ENCODE measurements around the gene PLOD1.
"Not testable (repeated sequence)": the region's sequence is repeated elsewhere in the genome, so short reads cannot be mapped to it uniquely, and the experiment has no call there.

Gene PLOD1

DNA sequence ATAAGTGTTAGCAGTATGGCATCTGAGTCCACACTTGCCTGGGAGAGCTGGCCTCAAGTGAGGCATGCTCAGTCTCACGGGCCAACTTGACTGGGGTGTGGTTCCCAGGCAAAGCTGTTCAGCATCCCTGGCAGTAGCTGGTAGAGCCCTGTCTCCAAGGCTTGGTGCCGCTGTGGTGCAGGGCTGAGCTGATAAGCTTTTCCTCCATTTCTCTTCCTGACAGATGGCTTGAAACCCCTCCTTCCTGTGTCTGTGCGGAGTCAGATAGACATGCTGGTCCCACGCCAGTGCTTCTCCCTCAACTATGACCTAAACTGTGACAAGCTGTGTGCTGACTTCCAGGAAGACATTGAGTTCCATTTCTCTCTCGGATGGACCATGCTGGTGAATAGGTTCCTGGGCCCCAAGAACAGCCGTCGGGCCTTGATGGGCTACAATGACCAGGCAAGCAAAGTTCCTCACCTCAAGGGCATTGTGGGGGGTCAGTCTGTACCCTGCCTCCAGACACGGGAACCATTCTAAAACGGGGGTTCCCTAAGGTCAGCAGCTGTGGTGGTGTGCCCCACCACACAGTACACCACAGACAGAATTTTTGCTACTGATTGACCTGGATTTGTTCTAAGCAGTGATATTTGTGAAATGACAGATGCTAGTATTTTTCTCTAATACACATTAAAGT, 71.1 kb downstream of the PLOD1 start:
- DNase-seq (ENCODE audit: low read depth, low spot score) = no peak

DNA sequence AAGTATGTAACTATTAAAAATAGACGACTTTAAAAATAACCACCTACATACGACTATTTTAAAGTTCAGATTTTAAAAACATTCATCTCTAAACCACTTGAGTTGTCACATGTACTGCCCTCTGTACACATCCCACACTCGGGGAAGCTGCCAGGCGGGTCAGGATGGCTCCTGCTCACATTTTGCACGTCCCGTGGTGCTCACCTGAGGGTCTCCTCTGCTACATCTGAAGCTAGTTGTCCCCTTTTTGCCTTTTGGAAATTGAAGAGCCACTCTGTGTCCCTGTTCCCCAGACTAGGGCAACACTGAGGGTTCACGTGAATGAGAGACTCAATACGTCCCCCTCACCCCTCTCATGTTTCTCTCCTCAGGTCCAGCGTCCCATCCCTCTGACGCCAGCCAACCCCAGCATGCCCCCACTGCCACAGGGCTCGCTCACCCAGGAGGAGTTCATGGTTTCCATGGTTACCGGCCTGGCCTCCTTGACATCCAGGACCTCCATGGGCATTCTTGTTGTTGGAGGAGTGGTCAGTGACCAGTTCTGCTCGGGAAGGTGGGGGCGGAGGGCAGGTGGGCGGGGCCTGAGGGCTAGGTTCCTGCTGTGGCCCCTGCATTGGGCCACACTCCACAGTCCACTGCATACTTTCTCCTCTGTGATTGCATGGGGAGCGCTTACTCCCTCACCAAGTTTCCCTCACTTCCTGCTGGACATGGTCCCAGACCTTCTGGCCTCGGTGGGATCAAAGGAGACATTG, 71.8 kb downstream of the PLOD1 start:
- DNase-seq (ENCODE audit: low read depth, low spot score) = no peak

DNA sequence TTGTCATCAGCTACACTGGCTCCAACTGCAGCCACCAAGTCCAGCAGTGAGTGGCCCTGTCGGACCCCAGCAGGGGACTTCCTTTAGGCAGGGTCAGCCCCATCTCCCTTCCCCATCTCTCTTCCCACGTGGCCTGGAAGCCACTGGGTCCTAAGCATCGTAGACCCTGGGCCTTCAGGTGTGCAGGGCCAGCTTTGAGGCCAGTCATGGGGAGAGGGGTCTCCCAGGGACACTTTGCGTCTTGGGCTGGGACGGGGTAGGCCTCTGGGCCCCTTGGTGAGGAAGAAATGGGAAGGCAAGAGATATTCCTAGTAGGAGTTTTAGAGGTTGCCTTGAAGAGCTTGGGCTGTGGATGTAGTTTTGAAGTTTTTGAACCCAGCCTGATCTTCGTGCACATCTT, 72.7 kb downstream of the PLOD1 start:
- no peak for DNase-seq (ENCODE audit: low read depth, low spot score)

DNA sequence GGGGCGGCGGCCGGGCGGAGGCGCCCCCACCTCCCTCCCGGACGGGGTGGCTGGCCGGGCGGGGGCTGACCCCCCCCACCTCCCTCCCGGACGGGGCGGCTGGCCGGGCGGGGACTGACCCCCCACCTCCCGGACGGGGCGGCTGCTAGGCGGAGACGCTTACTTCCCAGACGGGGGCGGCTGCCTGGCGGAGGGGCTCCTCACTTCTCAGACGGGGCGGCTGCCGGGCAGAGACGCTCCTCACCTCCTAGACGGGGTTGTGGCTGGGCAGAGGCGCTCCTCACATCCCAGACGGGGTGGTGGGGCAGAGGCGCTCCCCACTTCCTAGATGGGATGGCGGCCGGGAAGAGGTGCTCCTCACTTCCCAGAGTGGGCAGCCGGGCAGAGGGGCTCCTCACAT, 73.8 kb downstream of the PLOD1 start:
- not testable (repeated sequence) for DNase-seq (ENCODE audit: low read depth, low spot score)

DNA sequence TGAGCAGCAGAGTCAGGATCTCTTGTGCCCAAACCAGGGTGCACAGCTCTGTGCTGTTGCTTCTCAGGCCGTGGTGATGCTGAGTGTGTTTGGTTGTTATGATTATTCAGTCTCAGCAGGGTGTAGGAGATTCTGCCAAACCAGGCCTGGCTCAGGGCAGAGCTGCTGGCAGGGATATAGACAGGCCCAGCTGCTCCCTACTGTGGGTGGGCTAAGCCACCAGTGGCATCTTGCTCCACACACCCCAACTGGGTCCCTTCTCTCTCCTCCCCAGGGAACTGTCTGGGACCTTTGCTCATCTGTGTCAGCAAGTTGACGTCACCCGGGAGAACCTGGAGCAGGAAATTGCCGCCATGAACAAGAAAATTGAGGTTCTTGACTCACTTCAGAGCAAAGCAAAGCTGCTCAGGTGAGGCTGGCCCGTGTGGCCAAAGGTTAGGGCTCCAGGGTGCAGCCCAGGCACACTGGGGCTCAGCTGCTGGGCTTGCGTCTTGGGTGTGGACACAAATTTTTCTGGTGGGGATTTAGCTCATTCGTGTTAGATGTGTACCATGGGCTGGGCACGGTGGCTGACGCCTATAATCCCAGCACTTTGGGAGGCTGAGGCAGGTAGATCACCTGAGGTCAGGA, 74.9 kb downstream of the PLOD1 start:
- DNase-seq (ENCODE audit: low read depth, low spot score) = no peak

DNA sequence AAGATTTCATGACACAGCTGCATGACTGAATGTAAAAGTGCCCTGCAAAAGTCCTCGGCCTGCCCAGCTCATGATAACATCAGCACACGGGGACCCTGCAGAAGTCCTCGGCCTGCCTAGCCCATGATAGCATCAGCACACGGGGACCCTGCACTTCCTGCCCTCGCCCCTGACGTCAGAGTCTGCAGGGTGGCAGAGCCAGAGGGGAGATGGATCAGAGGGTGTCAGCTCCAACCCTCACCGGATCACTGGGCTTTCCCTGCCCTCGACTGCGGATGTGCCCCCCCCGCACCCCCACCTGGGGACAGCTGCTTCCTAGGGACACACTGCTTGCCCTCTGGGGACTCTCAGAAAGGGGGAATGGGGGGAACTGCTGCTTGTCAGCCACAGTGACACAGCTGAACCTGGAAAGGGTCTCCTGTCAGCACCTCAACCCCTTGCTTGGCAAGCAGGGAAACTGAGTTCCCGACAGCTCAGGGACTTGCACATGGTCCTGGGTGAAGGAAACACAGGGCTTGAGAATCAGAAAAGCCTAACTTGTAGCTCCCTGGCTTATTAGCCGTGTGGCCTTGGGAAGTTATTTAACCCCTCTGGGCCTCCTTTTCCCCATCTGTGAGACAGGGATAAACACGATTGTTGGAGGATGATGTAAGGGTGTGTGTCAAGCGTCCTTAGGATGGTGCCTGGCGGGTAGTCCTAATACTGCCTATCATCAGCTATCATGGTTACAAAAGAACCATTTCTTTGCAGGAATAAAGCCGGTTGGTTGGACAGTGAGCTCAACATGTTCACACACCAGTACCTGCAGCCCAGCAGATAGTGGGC, 76.4 kb downstream of the PLOD1 start:
- no peak for DNase-seq (ENCODE audit: low read depth, low spot score)

DNA sequence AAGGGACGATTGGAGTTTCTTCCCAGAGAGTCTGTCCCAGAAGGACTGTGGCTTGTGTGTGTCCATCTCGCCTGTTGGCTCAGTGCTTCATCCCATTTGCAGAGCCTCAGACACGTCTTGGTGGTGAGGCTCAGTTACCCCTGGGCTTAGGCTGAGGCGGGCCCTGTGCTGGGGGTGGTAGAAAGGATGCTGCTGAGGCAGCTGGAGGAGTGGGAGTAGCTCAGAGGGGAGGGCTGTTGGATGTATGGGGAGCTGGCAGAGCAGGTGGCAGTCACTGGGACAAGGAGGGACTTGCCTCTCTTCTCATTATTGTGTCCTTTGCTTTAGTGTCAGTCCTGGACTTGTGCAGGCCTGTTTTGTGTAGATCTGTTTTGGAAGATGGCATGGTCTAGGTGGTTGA, 77.5 kb downstream of the PLOD1 start:
- DNase-seq (ENCODE audit: low read depth, low spot score) = no peak

DNA sequence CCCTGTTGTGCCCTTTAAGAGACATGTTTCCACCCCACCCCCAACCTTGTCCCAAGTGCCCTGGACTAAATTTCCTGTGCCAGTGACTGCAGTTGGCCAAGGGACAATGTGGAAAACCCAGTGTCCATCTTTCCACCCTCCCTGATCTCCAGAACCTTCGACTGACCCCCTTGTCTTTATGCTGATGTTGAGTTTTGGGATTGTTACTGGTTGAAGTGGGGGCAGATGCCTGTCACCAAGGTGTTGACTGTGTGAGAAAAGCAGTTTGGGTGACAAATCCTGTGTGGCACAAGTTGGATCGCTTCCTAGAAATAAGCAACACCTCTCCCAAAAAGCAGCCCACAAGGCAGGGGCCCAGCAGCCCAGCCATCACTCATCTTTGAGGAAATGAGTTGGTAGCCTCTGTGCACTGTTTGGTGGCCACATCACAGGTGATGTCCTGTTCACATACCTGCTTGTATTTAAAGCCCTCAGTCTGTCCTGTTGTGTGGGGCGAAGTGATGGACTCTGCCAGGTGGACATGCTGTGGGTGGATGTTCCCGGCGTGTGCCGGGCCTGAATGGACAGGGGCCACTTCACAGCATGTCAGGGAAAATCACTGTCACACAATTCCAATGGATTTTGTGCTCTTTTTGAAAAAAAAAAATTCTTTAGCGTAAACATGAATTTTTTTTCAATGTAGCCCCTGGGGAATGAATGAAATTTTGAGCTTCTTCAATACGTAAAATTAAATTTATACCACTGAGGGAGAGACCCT, 78.2 kb downstream of the PLOD1 start:
- DNase-seq (ENCODE audit: low read depth, low spot score) = no peak

DNA sequence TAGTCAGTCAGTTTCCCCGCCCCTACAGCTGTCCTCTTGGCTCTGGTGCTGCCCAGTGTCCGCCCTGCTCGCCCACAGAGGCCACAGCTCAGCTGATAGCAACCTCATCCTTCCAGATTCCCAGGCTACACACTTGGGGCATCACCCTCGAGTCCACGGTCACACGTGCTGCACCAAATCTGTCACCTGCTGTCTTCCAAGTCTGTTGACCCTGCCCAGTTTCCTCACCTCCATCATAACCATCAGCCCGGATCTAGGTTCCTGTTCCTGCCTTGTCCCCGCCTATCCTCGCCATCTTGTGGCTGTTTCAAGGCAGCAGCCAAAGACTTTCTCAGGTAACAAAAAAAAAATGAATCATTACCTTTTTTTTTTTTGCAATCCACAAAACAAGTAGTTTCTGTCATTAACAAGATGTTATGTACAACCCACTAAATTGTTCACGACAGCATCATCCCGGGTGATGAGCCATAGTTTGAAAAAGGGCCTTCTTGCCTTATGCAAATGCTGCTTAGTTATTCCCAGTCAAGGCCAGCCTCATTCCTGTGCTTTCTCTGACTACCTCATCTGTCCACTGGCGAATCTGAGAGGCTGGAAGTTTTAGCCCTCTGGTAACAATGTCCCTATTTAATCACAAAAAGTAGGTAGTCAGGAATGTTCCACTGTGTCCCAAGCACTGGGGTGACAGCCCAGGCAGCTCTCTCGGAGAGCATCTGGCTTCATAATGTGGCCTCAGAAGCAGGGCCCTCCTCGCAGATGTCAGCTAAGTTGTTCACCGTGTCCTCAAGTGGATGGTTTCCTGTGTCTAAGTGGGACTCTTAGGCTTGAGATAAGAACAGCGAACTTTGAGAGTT, 79.8 kb downstream of the PLOD1 start:
- no peak for DNase-seq (ENCODE audit: low read depth, low spot score)

DNA sequence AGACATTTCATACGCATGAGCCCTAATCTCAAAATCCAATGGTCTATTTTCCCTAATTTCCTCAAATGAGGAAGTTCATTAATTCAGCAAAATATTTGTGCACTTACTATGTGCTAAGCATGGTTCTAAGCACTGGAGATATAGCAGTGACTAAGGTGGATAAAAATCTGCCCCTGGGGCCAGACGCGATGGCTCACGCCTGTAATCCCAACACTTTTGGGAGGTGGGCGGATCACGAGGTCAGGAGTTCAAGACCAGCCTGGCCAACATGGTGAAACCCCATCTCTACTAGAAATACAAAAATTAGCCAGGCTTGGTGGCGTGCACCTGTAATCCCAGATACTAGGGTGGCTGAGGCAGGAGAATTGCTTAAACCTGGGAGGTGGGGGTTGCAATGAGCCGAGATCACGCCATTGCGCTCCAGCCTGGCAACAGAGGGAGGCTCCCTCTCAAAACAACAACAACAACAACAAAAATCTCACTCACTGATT, 80.5 kb downstream of the PLOD1 start:
- no peak for DNase-seq (ENCODE audit: low read depth, low spot score)

DNA sequence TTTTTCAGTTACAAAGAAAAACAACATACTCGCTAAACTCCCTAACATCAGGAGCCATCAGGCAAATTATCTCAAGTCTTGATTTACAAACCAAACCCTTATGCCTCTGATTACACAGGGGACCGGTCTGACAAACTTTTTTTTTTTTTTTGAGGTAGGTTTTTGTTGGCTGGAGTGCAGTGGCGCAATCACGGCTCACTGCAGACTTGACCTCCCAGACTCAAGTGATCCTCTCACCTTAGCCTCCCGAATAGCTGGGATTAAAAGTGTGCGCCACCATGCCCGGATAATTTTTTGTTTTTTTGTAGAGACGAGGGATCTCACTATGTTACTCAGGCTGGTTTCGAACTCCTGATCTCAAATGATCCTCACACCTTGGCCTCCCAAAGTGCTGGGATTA, 81.0 kb downstream of the PLOD1 start:
- no peak for DNase-seq (ENCODE audit: low read depth, low spot score)

DNA sequence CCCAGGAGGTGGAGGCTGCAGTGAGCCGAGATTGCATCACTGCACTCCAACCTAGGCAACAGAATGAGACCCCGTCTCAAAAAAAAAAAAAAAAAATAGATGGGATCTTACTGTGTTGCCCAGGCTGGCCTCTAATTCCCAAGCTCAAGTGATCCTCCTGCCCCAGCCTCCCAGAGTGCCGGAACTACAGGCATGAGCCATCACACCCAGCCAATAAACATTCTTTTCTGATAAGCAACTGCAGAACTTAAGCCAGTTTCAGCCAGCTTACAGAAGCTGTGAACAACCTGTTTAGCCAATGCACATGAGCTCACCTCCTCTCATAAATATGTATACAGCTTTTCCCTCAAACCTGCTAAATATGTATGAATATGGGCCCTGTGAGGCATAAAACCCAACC, 81.7 kb downstream of the PLOD1 start:
- no peak for DNase-seq (ENCODE audit: low read depth, low spot score)

DNA sequence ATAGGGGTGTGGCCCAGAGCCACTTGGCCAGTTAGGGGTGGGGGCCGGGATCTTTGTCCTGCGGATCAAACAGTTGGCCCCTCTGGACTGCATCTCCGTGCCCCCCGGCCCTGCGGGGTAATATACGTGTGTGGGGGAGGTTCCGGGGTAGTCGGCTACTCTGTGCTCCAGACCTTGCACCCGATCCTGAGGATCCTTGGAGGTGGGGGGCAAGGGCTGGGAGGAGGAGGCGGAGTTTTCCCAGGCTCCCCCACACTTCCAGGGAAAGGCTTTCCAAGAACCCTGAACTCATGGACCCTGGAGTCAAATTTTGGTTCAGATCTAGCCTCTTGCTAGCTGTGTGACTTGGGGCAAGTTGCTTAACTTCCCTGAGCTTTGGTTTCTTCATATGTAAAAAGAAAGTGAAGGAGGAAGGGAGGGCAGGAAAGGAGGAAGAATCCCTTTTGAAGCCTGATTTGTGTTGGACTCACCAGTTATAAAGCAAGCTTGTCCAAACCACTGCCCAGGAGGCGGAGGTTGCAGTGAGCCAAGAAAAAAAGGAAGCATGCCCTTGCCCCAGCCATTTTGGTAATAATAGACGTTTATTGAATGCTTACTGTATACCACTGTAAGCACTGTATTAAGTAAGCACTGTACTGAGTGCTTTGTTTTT, 85.5 kb downstream of the PLOD1 start:
- no peak for DNase-seq (ENCODE audit: low read depth, low spot score)

DNA sequence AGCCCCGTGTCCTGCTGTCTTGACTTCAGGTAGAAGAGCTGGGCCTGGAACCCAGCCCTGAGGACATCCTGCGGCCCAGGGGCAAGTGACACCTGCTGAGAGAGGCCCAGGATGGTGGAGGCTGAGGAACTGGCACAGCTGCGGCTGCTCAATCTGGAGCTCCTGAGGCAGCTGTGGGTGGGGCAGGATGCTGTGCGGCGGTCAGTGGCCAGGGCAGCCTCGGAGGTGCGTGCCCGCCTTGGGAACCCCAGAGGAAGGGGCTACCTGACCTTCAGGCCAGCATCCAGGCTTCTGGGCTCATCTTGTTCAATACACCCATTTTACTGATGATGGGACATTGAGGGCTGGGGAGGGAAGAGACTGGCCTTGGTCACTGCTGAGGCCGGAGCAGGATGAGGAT, 87.1 kb downstream of the PLOD1 start:
- no peak for DNase-seq (ENCODE audit: low read depth, low spot score)

DNA sequence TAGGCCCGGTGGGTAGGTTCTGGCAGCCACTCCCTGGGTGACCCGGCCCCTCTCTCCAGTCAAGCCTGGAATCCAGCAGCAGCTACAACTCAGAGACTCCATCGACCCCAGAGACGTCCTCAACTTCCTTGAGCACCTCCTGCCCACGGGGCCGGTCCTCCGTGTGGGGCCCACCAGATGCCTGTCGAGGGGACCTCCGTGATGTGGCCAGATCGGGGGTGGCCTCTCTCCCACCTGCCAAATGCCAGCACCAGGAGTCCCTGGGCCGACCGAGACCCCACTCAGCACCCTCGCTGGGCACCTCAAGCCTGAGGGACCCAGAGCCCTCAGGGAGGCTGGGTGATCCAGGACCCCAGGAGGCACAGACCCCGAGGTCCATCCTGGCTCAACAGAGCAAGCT, 87.5 kb downstream of the PLOD1 start:
- no peak for DNase-seq (ENCODE audit: low read depth, low spot score)

Measured in brain pericyte (primary cell).